ENCODE data around the gene SMIM44.
"Not testable (repeated sequence)": the region's sequence is repeated elsewhere in the genome, so short reads cannot be mapped to it uniquely, and the experiment has no call there.

The SMIM44 gene

GRCh38 chr19:3457528-3458228 is 25.6 kb downstream of the SMIM44 start:
- DNase-seq (ENCODE audit: low spot score) = peak; percentile 43

DNA sequence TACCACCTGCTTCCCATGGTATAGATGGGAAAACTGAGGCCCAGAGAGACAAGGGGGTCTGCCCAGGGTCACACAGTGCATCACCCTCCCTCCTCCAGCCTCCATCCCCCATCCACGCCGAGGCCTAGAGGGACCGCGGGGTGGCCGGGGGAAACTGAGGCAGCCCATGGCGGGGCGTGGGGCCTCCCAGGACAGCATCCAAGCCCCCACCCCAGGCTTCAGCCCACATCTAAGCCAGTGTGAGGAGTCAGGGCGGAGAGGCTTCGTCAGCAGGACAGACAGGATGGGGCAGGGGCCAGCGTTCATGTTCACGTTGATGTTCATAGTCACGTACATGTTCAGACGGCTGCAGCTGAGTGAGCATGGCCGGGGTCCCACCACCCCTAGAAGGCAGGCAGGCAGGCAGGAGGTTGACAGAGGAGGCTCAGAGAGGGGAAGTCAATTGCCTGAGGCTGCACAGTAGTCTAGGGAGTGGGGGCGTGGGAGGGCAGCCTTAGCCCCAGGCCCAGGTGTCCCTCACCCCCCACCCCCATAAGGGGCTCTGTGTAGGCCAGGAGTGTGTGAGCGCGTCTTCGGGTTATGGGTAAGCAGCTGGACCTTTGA is 26.2 kb downstream of the SMIM44 start:
- DNase-seq (ENCODE audit: low spot score) = no peak

GRCh38 chr19:3455960-3456601 is 27.2 kb downstream of the SMIM44 start:
- DNase-seq (ENCODE audit: low spot score) = no peak

DNA sequence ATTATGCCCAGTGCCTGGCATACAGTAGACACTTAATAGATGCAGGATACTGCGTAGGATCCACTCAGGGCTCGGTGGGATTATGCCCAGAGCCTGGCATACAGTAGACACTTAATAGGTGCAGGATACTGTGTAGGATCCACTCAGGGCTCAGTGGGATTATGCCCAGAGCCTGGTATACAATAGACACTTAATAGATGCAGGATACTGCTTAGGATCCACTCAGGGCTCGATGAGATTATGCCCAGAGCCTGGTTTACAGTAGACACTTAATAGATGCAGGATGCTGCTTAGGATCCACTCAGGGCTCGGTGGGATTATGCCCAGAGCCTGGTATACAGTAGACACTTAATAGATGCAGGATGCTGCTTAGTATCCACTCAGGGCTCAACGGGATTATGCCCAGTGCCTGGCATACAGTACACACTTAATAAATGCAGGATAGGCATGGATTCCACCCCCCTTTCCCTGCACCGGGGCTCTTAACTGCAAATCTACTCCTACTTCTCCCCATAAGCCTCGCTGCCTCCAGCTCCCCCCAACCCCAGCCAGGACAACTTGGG is 27.8 kb downstream of the SMIM44 start:
- DNase-seq (ENCODE audit: low spot score) = no peak

DNA sequence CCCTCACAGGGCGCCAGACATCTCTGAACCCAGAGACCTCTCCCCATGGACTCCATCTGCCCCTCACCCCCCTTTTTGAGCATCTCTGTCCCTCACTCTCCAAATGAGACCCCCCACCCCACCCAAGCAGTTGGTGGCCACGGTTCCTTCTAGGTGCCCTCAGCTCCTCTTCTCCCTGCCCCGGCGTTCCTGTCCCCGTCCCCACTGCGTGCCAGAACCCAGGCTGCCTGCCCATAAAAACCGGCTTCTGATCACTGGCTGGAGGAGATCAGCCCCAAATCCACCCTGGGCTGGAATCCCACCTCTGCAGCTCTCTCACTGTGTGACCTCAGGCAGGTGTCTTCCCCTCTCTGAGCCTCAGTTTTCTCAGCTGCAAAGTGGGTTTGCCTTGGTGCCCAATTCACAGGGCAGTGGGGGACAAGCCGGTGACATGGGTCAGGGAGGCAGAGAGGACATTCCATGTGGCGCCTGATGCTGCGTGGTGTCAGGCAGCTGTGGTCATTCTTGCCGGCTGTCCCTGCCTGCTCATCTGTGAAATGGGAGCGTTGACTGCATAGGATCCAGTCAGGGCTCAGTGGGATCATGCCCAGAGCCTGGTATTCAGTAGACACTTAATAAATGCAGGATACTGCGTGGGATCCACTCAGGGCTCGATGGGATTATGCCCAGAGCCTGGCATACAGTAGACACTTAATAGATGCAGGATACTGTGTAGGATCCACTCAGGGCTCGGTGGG is 28.4 kb downstream of the SMIM44 start:
- DNase-seq (ENCODE audit: low spot score) = no peak

DNA sequence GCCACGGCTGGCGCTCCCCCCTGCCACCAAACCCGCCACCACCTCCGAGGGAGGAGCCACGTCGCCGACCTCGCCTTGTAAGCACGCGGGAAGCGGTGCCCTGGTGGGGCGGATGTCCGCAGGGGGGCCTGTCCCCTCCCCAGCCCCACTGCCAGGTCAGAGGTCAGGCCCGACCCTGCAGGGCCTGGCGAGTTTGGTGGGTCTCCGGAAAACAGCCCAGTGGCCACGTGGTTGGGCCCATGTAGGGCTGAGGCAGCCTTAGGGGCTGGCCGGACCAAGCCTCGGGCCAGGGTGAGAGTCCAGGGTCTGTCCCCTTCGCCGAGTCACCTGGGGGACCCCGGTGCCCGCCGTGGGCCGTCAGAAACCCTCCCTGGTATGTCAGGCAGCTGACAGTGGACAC is 29.4 kb downstream of the SMIM44 start:
- DNase-seq (ENCODE audit: low spot score) = no peak

DNA sequence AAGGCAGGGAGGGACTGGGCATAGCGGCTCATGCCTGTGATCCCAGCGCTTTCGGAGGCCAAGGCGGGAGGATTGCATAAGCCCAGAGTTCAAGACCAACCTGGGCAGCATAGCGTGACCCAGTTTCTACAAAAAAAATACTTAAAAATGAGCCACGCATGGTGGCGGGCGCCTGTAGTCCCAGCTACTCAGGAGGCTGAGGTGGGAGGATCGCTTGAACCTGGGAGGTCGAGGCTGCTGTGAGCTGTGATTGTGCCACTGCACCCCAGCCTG is 30.4 kb downstream of the SMIM44 start:
- not testable (repeated sequence) for DNase-seq (ENCODE audit: low spot score)

DNA sequence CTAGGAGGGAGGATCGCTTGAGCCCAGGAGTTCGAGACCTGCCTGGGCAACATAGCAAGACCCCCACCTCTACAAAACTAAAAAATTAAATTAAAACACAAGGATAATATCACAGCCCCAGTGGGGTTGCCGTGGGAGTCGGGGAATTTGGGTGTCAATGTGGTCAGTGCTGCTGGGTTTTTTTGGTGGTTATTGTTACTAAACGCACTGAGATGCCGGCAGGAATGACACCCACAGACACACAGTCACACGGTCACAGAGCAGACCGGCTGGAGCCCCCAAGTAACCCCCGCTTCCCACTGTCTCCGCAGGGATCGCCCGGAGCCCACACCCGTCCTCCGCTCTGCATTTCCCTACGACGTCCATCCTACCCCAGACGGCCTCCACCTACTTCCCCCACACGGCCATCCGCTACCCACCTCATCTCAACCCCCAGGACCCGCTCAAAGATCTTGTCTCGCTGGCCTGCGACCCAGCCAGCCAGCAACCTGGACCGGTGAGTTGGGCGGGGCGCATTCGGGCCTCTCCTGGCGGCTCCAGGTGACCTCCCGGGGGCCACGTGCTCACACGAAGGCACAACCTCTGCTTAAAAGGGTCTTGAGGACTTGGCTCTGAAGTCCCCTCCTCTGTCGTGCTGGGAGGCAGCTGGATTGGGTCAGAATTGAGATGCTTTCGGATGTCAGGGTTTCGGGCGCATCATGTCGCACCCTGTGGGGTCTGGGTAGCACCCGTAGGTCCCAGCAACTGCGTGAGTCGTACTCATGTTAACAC is 30.9 kb downstream of the SMIM44 start:
- no peak for DNase-seq (ENCODE audit: low spot score)

DNA sequence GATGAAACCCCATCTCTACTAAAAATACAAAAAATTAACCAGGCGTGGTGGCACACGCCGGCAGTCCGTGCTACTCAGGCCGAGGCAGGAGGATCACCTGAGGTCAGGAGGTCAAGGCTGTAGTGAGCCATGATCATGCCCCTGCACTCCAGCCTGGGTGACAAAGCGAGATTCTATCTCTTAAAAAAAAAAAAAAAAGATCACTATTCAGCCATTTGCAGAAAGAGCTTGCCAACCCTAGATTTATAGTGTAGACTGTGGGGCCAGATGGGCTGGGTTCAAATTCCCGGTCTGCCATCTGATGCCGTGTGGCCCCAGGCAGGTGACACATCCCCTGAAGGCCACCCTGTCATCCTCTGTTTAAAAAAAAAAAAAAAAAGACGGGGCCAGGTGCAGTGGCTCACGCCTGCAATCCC is 31.8 kb downstream of the SMIM44 start:
- no peak for DNase-seq (ENCODE audit: low spot score)

- DNase-seq (ENCODE audit: low spot score) = peak; percentile 41
Measured at GRCh38 chr19:3450796-3451411, 32.3 kb downstream of the SMIM44 start.

DNA sequence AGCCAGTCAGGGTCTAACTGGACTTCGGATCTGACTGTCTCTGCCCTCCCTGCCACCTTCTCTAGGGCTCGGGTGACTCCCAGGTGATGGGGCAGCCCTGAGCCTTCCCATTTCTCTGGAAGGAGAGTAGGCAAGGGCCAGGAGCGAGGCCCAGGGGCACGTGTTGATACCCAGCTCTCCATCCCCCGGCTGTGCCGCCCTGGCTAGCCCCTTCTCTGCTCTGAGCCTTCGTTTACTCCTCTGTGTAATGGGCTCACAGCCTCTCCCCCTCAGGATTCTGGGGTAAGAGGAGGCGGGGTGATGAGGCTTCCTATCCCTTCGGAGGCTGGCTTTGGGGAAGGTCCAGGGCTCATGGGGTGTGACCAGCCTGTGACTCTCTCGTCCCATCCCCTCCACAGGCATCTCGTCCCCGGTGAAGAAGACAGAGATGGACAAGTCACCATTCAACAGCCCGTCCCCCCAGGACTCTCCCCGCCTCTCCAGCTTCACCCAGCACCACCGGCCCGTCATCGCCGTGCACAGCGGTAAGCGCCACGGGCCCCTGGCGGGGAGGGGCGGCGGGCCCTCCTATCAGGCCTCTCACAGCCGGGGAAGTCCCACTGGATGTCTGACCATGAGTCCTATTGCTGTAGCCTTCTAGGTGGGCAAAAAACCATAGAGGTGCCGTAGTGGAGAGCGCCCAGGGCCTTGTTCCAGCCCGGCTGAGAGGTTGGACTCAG is 34.5 kb downstream of the SMIM44 start:
- DNase-seq (ENCODE audit: low spot score) = no peak

DNA sequence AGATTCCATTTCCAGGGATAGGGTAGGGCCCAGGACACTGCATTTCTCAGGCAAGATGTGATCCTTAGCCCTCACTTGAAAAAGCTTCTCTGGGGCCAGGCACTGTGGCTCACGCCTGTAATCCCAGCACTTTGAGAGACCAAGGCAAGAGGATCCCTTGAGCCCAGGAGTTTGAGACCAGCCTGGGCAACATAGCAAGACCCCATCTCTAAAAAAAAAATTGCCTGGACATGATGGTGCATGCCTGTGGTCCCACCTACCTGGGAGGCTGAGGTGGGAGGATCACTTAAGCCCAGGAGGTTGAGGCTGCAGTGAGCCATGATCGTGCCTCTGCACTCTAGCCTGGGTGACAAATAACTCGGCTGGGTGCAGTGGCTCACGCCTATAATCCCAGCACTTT is 36.6 kb downstream of the SMIM44 start:
- not testable (repeated sequence) for DNase-seq (ENCODE audit: low spot score)

- no peak for DNase-seq (ENCODE audit: low spot score)
Measured at GRCh38 chr19:3444695-3445234, 38.5 kb downstream of the SMIM44 start.

DNA sequence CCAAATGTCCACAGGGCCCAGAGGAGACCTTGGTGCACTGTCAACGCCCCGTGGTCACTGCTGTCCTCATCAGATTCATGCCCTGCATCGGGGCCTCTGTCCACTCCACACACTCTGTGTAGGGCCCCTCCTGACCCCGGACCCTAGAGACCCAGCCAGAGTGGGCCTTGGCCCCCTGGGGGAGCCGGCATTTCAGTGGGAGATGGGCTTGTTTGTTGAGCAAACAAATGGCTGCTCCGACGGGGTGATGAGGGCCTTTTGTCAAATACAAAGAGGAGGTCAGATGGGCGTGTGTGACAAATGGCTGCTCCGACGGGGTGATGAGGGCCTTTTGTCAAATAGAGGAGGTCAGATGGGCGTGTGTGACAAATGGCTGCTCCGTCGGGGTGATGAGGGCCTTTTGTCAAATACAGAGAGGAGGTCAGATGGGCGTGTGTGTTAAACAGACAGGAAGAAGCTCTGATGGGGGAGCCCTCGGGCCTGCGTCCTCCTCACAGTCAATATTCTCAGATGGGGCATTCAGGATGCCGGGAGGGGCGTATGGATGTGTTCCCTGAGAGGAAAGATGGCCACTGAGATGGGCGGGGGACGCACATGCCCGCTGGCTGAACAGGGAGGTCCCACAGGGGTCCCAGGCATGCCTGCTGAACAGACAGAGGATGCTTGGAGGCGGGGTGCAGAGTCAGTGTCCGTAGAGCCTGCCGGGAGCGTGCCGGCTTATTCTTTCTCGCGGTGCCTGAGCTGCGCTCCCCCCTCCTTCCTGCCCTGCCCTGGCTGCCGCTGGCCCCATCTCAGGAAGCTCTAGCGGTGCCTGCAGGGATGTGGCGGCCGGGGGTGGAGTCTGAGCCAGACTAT is 39.2 kb downstream of the SMIM44 start:
- peak; percentile 90 for DNase-seq (ENCODE audit: low spot score)

DNA sequence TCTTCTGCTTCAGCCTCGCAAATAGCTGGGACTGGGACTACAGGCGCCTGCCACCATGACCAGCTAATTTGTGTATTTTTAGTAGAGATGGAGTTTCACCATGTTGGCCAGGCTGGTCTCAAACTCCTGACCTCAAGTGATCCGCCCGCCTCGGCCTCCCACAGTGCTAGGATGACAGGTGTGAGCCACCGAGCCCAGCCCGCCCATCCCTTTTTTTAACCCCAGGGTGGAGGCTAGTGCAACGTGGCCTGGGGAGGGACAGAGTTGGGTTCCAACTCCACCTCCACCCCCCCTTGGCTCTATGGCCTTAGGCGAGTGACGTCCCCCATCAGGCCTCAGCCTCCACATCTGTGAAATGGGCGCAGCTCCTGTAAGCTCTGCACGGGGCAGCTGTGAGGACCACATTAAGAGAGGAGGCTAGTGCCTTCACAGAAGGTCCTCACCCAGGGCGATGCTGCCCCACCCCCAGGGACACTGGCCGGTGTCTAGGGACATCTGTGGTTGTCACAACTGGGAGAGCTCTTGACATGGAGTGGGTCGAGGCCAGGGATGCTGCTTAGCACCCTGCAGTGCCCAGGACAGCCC is 40.7 kb downstream of the SMIM44 start:
- DNase-seq (ENCODE audit: low spot score) = no peak

GRCh38 chr19:3441986-3442329 is 41.3 kb downstream of the SMIM44 start:
- DNase-seq (ENCODE audit: low spot score) = no peak

DNA sequence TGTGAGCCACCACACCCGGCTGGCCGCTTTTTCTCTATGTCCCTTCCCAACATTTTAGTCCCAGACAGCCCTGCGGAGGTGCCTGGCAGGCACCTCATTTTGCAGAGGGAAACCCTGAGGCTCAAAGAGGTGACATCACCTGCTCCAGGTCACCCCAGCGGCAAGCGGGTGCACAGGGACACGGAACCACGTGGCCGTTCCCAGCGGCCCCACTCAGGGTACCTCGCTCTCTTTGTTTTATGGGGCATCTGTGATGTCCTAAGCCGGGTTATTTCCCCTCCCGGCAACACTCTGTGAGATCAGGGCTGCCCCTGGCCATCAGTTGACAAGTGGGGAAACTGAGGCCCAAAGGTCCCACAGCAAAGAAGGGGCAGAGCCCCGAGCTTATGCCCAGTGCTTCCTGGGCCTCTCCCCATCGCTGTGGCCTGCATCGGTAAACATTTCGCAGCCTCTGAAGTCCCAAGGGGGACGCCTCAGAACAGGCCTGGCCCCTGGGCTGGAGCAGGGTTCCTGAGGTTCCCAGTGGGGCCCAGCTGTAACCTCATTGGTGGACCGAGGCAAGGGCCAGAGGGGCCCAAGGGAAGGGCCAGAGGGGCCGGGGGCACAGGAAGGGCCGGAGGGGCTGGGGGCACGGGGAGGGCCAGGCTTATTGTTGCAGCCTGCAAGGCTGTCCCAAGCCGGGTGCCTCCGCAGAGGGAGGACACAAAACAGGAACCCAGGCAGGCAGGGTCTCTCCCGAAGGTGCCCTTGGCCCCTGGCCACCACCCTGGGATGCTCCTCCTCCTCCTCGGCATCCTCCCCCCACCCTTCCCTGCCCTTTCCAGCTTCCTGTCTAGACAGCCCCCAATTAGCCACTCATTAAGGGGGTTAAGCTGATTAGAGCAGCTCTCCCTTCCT is 41.9 kb downstream of the SMIM44 start:
- no peak for DNase-seq (ENCODE audit: low spot score)

DNA sequence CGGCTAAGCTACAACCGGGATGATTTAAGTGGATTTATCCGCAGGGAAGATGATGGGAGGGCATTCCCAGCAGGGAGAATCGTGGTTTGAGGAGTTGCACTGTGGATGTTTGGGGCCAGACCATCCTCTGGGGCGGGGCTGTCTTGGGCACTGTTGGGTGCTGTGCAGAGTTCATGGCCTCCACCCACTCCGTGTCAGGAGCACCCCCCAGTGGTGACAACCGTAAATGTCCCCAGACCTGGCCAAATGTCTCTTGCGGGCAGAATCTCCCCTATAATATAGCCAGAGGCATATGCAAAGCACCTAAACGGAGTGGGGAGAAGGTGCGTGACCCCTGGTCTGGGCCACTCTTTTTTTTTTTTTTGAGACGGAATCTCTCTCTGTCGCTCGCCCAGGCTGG is 43.2 kb downstream of the SMIM44 start:
- peak; percentile 36 for DNase-seq (ENCODE audit: low spot score)
